ENCODE results near the gene APOB. TPM values are rescaled to one million over a fixed set of nuclear protein-coding genes. Genes with fewer than 3 reads are reported as not detected.
A peak's percentile ranks its signal among the peaks of the same experiment; 100 is the strongest.

Gene APOB
- total and polyA plus RNA-seq, 2 of the 13 experiments (the other 11 are each of a cell fraction or from before 2014, with no cell fraction given), result 1,569 to 2,515 TPM

GRCh38 chr2:21007129-21008013, 36.5 kb downstream of the APOB start (continued):
- TF ChIP-seq ZBTB46 (CRISPR knock-in tag; IDR thresholded peaks at IDR 0.05; ENCODE audit: borderline replicate concordance) (no peak), ZNF557 (CRISPR knock-in tag; IDR thresholded peaks at IDR 0.05) (0 out of 2 replicates have a peak, but pooled peaks have one; percentile 62), BCLAF1 (IDR thresholded peaks at IDR 0.05) (no peak), ZSCAN21 (CRISPR knock-in tag; IDR thresholded peaks at IDR 0.05; ENCODE audit: borderline replicate concordance) (no peak), ZBTB2 (CRISPR knock-in tag; IDR thresholded peaks at IDR 0.05; ENCODE audit: low read depth) (no peak; the same call in 1 of the 2 replicates), ZNF597 (CRISPR knock-in tag; IDR thresholded peaks at IDR 0.05) (no peak), ATRX (CRISPR knock-in tag; IDR thresholded peaks at IDR 0.05; ENCODE audit: borderline replicate concordance) (no peak), TIGD3 (CRISPR knock-in tag; IDR thresholded peaks at IDR 0.05; ENCODE audit: borderline replicate concordance) (no peak), ZFYVE20 (CRISPR knock-in tag; IDR thresholded peaks at IDR 0.05; ENCODE audit: borderline replicate concordance, low read depth) (no peak), MXD1 (CRISPR knock-in tag; IDR thresholded peaks at IDR 0.05) (no peak), ZFP62 (CRISPR knock-in tag; IDR thresholded peaks at IDR 0.05) (no peak), ZSCAN12 (CRISPR knock-in tag; IDR thresholded peaks at IDR 0.05) (0 out of 2 replicates have a peak, but pooled peaks have one; percentile 47), POLR2A (IDR thresholded peaks at IDR 0.05; ENCODE audit: insufficient read depth in 1 of 2, low read depth in 2 of 2, low read length in 2 of 2) (peak in 1 of 2 experiments; percentile 59; a peak in 3 of 4 replicates), TERF1 (CRISPR knock-in tag; IDR thresholded peaks at IDR 0.05) (no peak), THRA (CRISPR knock-in tag; IDR thresholded peaks at IDR 0.05; ENCODE audit: borderline replicate concordance) (peak; percentile 32; the same call in 1 of the 2 replicates)

Data from HepG2 (cell line).